Measurements from ENCODE around the gene CLRN2. TPM values are rescaled to one million over a fixed set of nuclear protein-coding genes. Genes with fewer than 3 reads are reported as not detected.

CLRN2 gene
- total RNA-seq, 1 experiment from 2014 or later = not detected

DNA sequence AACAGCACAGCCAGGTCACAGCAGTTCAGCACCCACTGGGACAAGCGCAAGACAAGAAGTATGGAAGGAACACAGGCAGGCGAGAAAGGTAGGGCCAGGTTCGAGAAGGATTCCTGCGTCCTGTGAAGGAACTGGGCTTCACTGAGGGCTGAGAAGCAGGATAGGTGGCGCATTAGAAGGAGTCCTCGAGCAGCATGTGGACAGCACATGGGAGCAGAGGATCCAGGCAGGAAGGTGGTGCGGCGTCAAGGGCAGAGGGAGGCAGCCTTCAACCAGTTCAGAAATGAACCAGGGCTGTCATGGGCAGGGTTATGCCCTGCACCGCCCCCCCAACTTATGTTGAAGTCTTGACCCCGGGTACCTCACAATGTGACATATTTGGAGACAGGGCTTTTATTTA, 31.3 kb downstream of the CLRN2 start:
- Mint-ChIP-seq H3K4me1 (peaks cover 8 to 14% of the 10 kb centered on the region in 2 experiments), H3K4me3 (peak overlapping the region in 1 of 2 experiments; percentile 2; a peak in 1 of 5 replicates), H3K9me3 (no peaks in the 10 kb centered on the region; a peak in 1 of 5 replicates), H3K27me3 (ENCODE audit: low read depth) (peaks cover 48% of the 10 kb centered on the region), H3K27ac (no peak overlapping the region), H3K36me3 (ENCODE audit: insufficient read depth in 1 of 3, low read depth in 3 of 3) (no peaks in the 10 kb centered on the region)
- H2BK5ac ChIP-seq (ENCODE audit: insufficient read length, low read length) = no peak overlapping the region
- no peak overlapping the region for H3T11ph ChIP-seq (ENCODE audit: low read length)
- H3K4me2 ChIP-seq (ENCODE audit: insufficient read depth, insufficient read length, low read length) = no peak overlapping the region
- H3K79me1 ChIP-seq (ENCODE audit: insufficient read depth, low read depth, low read length, poor library complexity, severe bottlenecking) = no peaks in the 10 kb centered on the region
- H3K56ac ChIP-seq (ENCODE audit: insufficient read length, low read depth, low read length) = no peak overlapping the region
- TF ChIP-seq, protein P1, sequence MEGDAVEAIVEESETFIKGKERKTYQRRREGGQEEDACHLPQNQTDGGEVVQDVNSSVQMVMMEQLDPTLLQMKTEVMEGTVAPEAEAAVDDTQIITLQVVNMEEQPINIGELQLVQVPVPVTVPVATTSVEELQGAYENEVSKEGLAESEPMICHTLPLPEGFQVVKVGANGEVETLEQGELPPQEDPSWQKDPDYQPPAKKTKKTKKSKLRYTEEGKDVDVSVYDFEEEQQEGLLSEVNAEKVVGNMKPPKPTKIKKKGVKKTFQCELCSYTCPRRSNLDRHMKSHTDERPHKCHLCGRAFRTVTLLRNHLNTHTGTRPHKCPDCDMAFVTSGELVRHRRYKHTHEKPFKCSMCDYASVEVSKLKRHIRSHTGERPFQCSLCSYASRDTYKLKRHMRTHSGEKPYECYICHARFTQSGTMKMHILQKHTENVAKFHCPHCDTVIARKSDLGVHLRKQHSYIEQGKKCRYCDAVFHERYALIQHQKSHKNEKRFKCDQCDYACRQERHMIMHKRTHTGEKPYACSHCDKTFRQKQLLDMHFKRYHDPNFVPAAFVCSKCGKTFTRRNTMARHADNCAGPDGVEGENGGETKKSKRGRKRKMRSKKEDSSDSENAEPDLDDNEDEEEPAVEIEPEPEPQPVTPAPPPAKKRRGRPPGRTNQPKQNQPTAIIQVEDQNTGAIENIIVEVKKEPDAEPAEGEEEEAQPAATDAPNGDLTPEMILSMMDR (conservative IDR thresholded peaks at IDR 0.05) = no peak
- H4K8ac ChIP-seq (replicated peaks; ENCODE audit: insufficient read length, low read depth, low read length) = no peak overlapping the region
- no peak overlapping the region for H3K23ac ChIP-seq (ENCODE audit: insufficient read length, low read depth, low read length)
- H3K27ac ChIP-seq (ENCODE audit: insufficient read length, low read depth, low read length) = no peak overlapping the region
- H3K18ac ChIP-seq (ENCODE audit: insufficient read length, low read depth, low read length) = no peak overlapping the region
- H3K23me2 ChIP-seq (ENCODE audit: insufficient read length, low read depth, low read length, poor library complexity, severe bottlenecking) = no peaks in the 10 kb centered on the region
- H2BK12ac ChIP-seq (ENCODE audit: insufficient read length, low read depth, low read length) = no peak overlapping the region
- no peak overlapping the region for H2AFZ ChIP-seq (ENCODE audit: low read length)
- H4K91ac ChIP-seq (ENCODE audit: insufficient read length, low read depth, low read length) = no peak overlapping the region
- H3K9ac ChIP-seq (ENCODE audit: extremely low read depth, insufficient read length, low read length) = no peak overlapping the region
- no peak overlapping the region for H3K14ac ChIP-seq (ENCODE audit: insufficient read depth, low read length)
- H2AK5ac ChIP-seq (ENCODE audit: insufficient read length, low read length) = no peak overlapping the region
- H2BK120ac ChIP-seq (ENCODE audit: low read depth, low read length, poor library complexity, severe bottlenecking) = no peak overlapping the region
- H3K4ac ChIP-seq (ENCODE audit: low read depth, low read length) = no peak overlapping the region
- no peaks in the 10 kb centered on the region for H3K79me2 ChIP-seq (ENCODE audit: insufficient read depth, low read length)
- DNase-seq = no peak
- H3K4me1 ChIP-seq (ENCODE audit: insufficient read depth, low read length) = peaks cover 1% of the 10 kb centered on the region; the same call in 1 of the 2 replicates
- WGBS (ENCODE audit: extremely low coverage, insufficient read length, low lambda C conversion rate) = no CpG with 5 or more reads among the region's 10 CpGs
- no peaks in the 10 kb centered on the region for H4K20me1 ChIP-seq (ENCODE audit: control insufficient read depth, insufficient read depth, insufficient read length)
- no peaks in the 10 kb centered on the region for H3K9me3 ChIP-seq (ENCODE audit: control insufficient read depth, low read depth, low read length)
- no peak overlapping the region for H2BK15ac ChIP-seq (ENCODE audit: low read depth, low read length)
- no peak overlapping the region for H4K5ac ChIP-seq (ENCODE audit: insufficient read length, low read depth, low read length)
- no peak overlapping the region for H2BK20ac ChIP-seq (ENCODE audit: low read depth, low read length, poor library complexity, severe bottlenecking)
- H3K27me3 ChIP-seq (ENCODE audit: insufficient read depth, low read length) = peaks cover 4% of the 10 kb centered on the region; the same call in 1 of the 2 replicates

Measured in H9 (cell line).